WTC11 (cell line): ENCODE measurements around the gene CBX2. TPM values are rescaled to one million over a fixed set of nuclear protein-coding genes. Genes with fewer than 3 reads are reported as not detected.

ENCODE experiments used
- ATAC-seq: fragments of 200-7000 bp; cut with Tn5 transposase; 2 replicates; pipeline ENCODE4 v1.10.0; 2021; ENCODE audit warnings: mild to moderate bottlenecking, moderate library complexity
- CTCF ChIA-PET: fragments of 300-600 bp; sonication (Branson Sonifier 250); formaldehyde crosslinking; loops from one replicate; lab custom pipeline; 2021; ENCODE audit warnings: antibody characterized with exemption; lab: Charles Lee
- POLR2A ChIA-PET: fragments of 350-600 bp; sonication (Branson Sonifier 250); formaldehyde crosslinking; loops from one replicate; lab custom pipeline; 2021; ENCODE audit warnings: antibody characterized with exemption; lab: Charles Lee
- DNase-seq: peaks from one replicate; pipeline ENCODE4 v3.0.0; 2021; ENCODE audit warnings: low spot score
- H3K27ac Mint-ChIP-seq: 2 replicates; pipeline ENCODE4 v1.8.0; 2021; ENCODE audit warnings: mixed read lengths
- H3K27me3 Mint-ChIP-seq: 2 replicates; pipeline ENCODE4 v1.8.0; 2021; ENCODE audit warnings: low read depth, mild to moderate bottlenecking, moderate library complexity, mixed read lengths
- H3K36me3 Mint-ChIP-seq: 2 replicates; pipeline ENCODE4 v1.8.0; 2021; ENCODE audit warnings: mixed read lengths
- H3K4me1 Mint-ChIP-seq: 2 replicates; pipeline ENCODE4 v1.8.0; 2022; ENCODE audit warnings: mixed read lengths
- H3K4me3 Mint-ChIP-seq: 2 replicates; pipeline ENCODE4 v1.8.0; 2021; ENCODE audit warnings: mild to moderate bottlenecking, moderate library complexity, mixed read lengths
- H3K9me3 Mint-ChIP-seq: 2 replicates; pipeline ENCODE4 v1.8.0; 2021; ENCODE audit warnings: mixed read lengths
- ATF2 ChIP-seq: sonication (generic); formaldehyde crosslinking; IDR thresholded peaks from 2 replicates; pipeline ENCODE4 v1.8.1; 2022; ENCODE audit warnings: low read depth, missing genetic modification reagents, borderline replicate concordance
- CREM ChIP-seq: sonication (generic); formaldehyde crosslinking; IDR thresholded peaks from 2 replicates; pipeline ENCODE4 v1.8.1; 2022; ENCODE audit warnings: mild to moderate bottlenecking, missing genetic modification reagents, moderate library complexity
- CTCF ChIP-seq: fragments of 200-600 bp; IDR thresholded peaks from 2 replicates; pipeline ENCODE4 v1.8.0; 2022; ENCODE audit warnings: antibody characterized with exemption
- GABPB1 ChIP-seq: sonication (generic); formaldehyde crosslinking; IDR thresholded peaks from 2 replicates; pipeline ENCODE4 v1.8.1; 2023; ENCODE audit warnings: mild to moderate bottlenecking, missing genetic modification reagents
- GRHL2 ChIP-seq: fragments of 250-450 bp; sonication (Bioruptor Pico); IDR thresholded peaks from 2 replicates; pipeline ENCODE4 v1.8.0; 2022; ENCODE audit warnings: mild to moderate bottlenecking, moderate library complexity; ENCODE audit not compliant: insufficient replicate concordance, severe bottlenecking
- HMGXB4 ChIP-seq: sonication (generic); formaldehyde crosslinking; IDR thresholded peaks from 2 replicates; pipeline ENCODE4 v1.8.1; 2023; ENCODE audit warnings: mild to moderate bottlenecking, moderate library complexity, missing genetic modification reagents
- JUN ChIP-seq: sonication (generic); formaldehyde crosslinking; IDR thresholded peaks from 2 replicates; pipeline ENCODE4 v1.8.0; 2023; ENCODE audit warnings: mild to moderate bottlenecking, missing genetic modification reagents
- MAX ChIP-seq: sonication (generic); formaldehyde crosslinking; IDR thresholded peaks from 2 replicates; pipeline ENCODE4 v1.8.0; 2022; ENCODE audit warnings: mild to moderate bottlenecking, missing genetic modification reagents
- NFYB ChIP-seq: sonication (generic); formaldehyde crosslinking; conservative IDR thresholded peaks from 2 replicates; pipeline ENCODE4 v1.8.0; 2022; ENCODE audit warnings: low read depth, missing genetic modification reagents
- SOX15 ChIP-seq: fragments of 250-450 bp; sonication (Bioruptor Pico); IDR thresholded peaks from 2 replicates; pipeline ENCODE4 v1.9.0; 2021; ENCODE audit warnings: mild to moderate bottlenecking
- SP1 ChIP-seq: sonication (generic); formaldehyde crosslinking; conservative IDR thresholded peaks from 2 replicates; pipeline ENCODE4 v1.8.1; 2022; ENCODE audit warnings: missing genetic modification reagents
- USF1 ChIP-seq: sonication (generic); formaldehyde crosslinking; IDR thresholded peaks from 2 replicates; pipeline ENCODE4 v1.8.0; 2022; ENCODE audit warnings: mild to moderate bottlenecking, missing genetic modification reagents
- USF2 ChIP-seq: sonication (generic); formaldehyde crosslinking; IDR thresholded peaks from 2 replicates; pipeline ENCODE4 v1.8.1; 2023; ENCODE audit warnings: mild to moderate bottlenecking, missing genetic modification reagents, moderate library complexity
- ZNF121 ChIP-seq: sonication (generic); formaldehyde crosslinking; IDR thresholded peaks from 2 replicates; pipeline ENCODE4 v1.8.0; 2023; ENCODE audit warnings: missing genetic modification reagents
- ZNF219 ChIP-seq: sonication (generic); formaldehyde crosslinking; IDR thresholded peaks from 2 replicates; pipeline ENCODE4 v1.8.0; 2023; ENCODE audit warnings: missing genetic modification reagents, mild to moderate bottlenecking, borderline replicate concordance
- ZNF423 ChIP-seq: fragments of 250-450 bp; sonication (Bioruptor Pico); IDR thresholded peaks from 2 replicates; pipeline ENCODE4 v2.1.2; 2022; ENCODE audit warnings: mild to moderate bottlenecking, moderate library complexity
- ZSCAN18 ChIP-seq: fragments of 250-450 bp; sonication (Bioruptor Pico); IDR thresholded peaks from 2 replicates; pipeline ENCODE4 v2.1.2; 2022; ENCODE audit warnings: mild to moderate bottlenecking, moderate library complexity
- total RNA-seq: library from RNA; stranded (reverse); gene quantifications from 3 replicates; pipeline ENCODE4 v1.2.3, GENCODE V29; 2021

CBX2 gene
- total RNA-seq, 1 experiment from 2014 or later: 85.5 TPM

- Mint-ChIP-seq H3K27me3 (peaks cover 94% of the 10 kb centered on the region), H3K4me1 (peaks cover 42% of the 10 kb centered on the region), H3K4me3 (peak overlapping the region; percentile 68), H3K9me3 (no peaks in the 10 kb centered on the region), H3K27ac (no peak overlapping the region), H3K36me3 (no peaks in the 10 kb centered on the region)
- CTCF ChIA-PET: interaction anchor here (0.7 to 9.2 kb wide), 28 partner anchors 7 to 305 kb away, joined by 3 to 119 read pairs (median 6); partner anchors contain the start of genes CBX4 and GAA
- ATAC-seq (no peak), DNase-seq (no peak)
- no peak for TF ChIP-seq CTCF
- no peak for TF ChIP-seq HMGXB4 (CRISPR knock-in tag)
- TF ChIP-seq ATF2 (CRISPR knock-in tag): no peak
- POLR2A ChIA-PET: interaction anchor here (0.8 to 2.7 kb wide), 12 partner anchors 10 to 197 kb away, joined by 3 to 11 read pairs (median 6); partner anchors contain the start of genes CBX2 and CBX4
Measured at GRCh38 chr17:79796444-79796762, 18.5 kb downstream of the CBX2 start.

GRCh38 chr17:79796763-79797491, 19.0 kb downstream of the CBX2 start, which contains the start of gene CBX8:
Gene CBX8 (minus strand): TSS chr17:79797077. CDS start chr17:79796998, 79 bp downstream.
- H3K4me1 Mint-ChIP-seq: peaks cover 47% of the 10 kb centered on the region
- ChIA-PET CTCF (interaction anchor here (0.5 to 9.2 kb wide), 29 partner anchors 8 to 813 kb away, joined by 3 to 119 read pairs (median 5); partner anchors contain the start of genes CBX4 and GAA), POLR2A (interaction anchor here (0.8 to 2.7 kb wide), 12 partner anchors 10 to 197 kb away, joined by 3 to 11 read pairs (median 6); partner anchors contain the start of genes CBX2 and CBX4)
- no peak within 1 kb of the TSS for H3K27ac Mint-ChIP-seq
- TF ChIP-seq GABPB1 (CRISPR knock-in tag) (peak; percentile 88), MAX (CRISPR knock-in tag) (peak; percentile 43; the same call in 1 of the 2 replicates), GRHL2 (CRISPR knock-in tag) (no peak), ZSCAN18 (CRISPR knock-in tag) (no peak), USF1 (CRISPR knock-in tag) (peak; percentile 72; the same call in 1 of the 2 replicates), ZNF423 (no peak), CREM (CRISPR knock-in tag) (peak; percentile 91), ZNF121 (CRISPR knock-in tag) (no peak), USF2 (CRISPR knock-in tag) (peak; percentile 74), NFYB (CRISPR knock-in tag) (peak; percentile 95), JUN (0 out of 2 replicates have a peak, but pooled peaks have one; percentile 49), ZNF219 (no peak), SOX15 (CRISPR knock-in tag) (no peak), SP1 (CRISPR knock-in tag) (peak; percentile 86)
- peaks cover 94% of the 10 kb centered on the region for H3K27me3 Mint-ChIP-seq
- peak within 1 kb of the TSS; percentile 68 for H3K4me3 Mint-ChIP-seq
- DNase-seq (peak; percentile 100), ATAC-seq (peak; percentile 71)
- no peaks in the 10 kb centered on the region for H3K36me3 Mint-ChIP-seq
- H3K9me3 Mint-ChIP-seq: no peaks in the 10 kb centered on the region
